Bronchial epithelial cell (primary cell): Measurements from ENCODE around the gene CSF3R. TPM values are rescaled to one million over a fixed set of nuclear protein-coding genes. Genes with fewer than 3 reads are reported as not detected.

Experiments
- DNase-seq: peaks from one replicate; pipeline ENCODE4 v3.0.0-alpha.2; 2010; ENCODE audit warnings: low read depth
- FAIRE-seq: peaks from 2 replicates; lab custom pipeline; 2011; peaks lifted over from hg19 to GRCh38; lab: Jason Lieb, UNC
- H3K27me3 ChIP-seq: 2 replicates; pipeline ENCODE4 v1.5.1; 2011; ENCODE audit warnings: low read length; ENCODE audit not compliant: control insufficient read depth, insufficient read depth
- H3K36me3 ChIP-seq: 2 replicates; pipeline ENCODE4 v1.5.1; 2011; ENCODE audit warnings: low read length; ENCODE audit not compliant: control insufficient read depth, insufficient read depth
- H3K4me3 ChIP-seq: 2 replicates; pipeline ENCODE4 v1.5.1; 2011; ENCODE audit warnings: mild to moderate bottlenecking, low read depth, low read length, control low read depth
- CTCF ChIP-seq: IDR thresholded peaks from 2 replicates; pipeline ENCODE4 v1.5.1; 2011; ENCODE audit warnings: mild to moderate bottlenecking, moderate library complexity, low read length, control low read depth, inconsistent platforms; ENCODE audit not compliant: insufficient read depth, severe bottlenecking
- total RNA-seq: library from RNA; depleted of rRNA; stranded (reverse); fragments of >200 nt; gene quantifications from 2 replicates; pipeline ENCODE4 v1.2.1, GENCODE V29; 2014

The CSF3R gene
- total RNA-seq, 1 donor from 2014 or later, result 0.79 TPM

GRCh38 chr1:36522461-36523229 lies 39.9 kb upstream of the CSF3R start:
- no peak for TF ChIP-seq CTCF
- Histone ChIP-seq H3K27me3 (no peaks in the 10 kb centered on the region), H3K36me3 (no peaks in the 10 kb centered on the region), H3K4me3 (no peak overlapping the region)
- FAIRE-seq (no peak), DNase-seq (no peak)

GRCh38 chr1:36522021-36522420 lies 39.3 kb upstream of the CSF3R start:
- no peak for FAIRE-seq
- Histone ChIP-seq H3K36me3 (no peaks in the 10 kb centered on the region), H3K4me3 (no peak overlapping the region), H3K27me3 (no peaks in the 10 kb centered on the region)
- TF ChIP-seq CTCF, result no peak
- DNase-seq, result no peak

GRCh38 chr1:36520771-36521420 lies 38.2 kb upstream of the CSF3R start:
- no peaks in the 10 kb centered on the region for H3K27me3 ChIP-seq
- DNase-seq (no peak), FAIRE-seq (no peak)
- H3K36me3 ChIP-seq, result no peaks in the 10 kb centered on the region
- TF ChIP-seq CTCF, result no peak
- no peak overlapping the region for H3K4me3 ChIP-seq

- Histone ChIP-seq H3K4me3 (no peak overlapping the region), H3K27me3 (no peaks in the 10 kb centered on the region), H3K36me3 (no peaks in the 10 kb centered on the region)
- no peak for TF ChIP-seq CTCF
- FAIRE-seq (no peak), DNase-seq (no peak)
Measured at GRCh38 chr1:36520056-36520455, 37.3 kb upstream of the CSF3R start.

- DNase-seq (no peak), FAIRE-seq (no peak)
- no peaks in the 10 kb centered on the region for H3K27me3 ChIP-seq
- no peak overlapping the region for H3K4me3 ChIP-seq
- TF ChIP-seq CTCF, result no peak
- no peaks in the 10 kb centered on the region for H3K36me3 ChIP-seq
Measured at GRCh38 chr1:36517011-36517771, 34.5 kb upstream of the CSF3R start.
